IMR-90 (cell line): Measurements from ENCODE around the gene TCHH. TPM values are rescaled to one million over a fixed set of nuclear protein-coding genes. Genes with fewer than 3 reads are reported as not detected.
A peak's percentile ranks its signal among the peaks of the same experiment; 100 is the strongest.

ENCODE experiments used
- ATAC-seq: fragments of 200-7000 bp; cut with Tn5 transposase; 2 replicates; pipeline ENCODE4 v1.9.1; 2020; ENCODE audit warnings: low read depth, mild to moderate bottlenecking, moderate library complexity
- BruUV-seq: library from RNA; stranded (reverse); fragments of 400-500 nt; replicated peaks from 2 replicates; lab custom pipeline; 2021; lab: Mats Ljungman, UMichigan
- CTCF ChIA-PET: fragments of 300-600 bp; formaldehyde crosslinking; extraction: SDS; loops from one replicate; lab custom pipeline; 2021; ENCODE audit warnings: antibody characterized with exemption; lab: Yijun Ruan, JAX
- POLR2A ChIA-PET: fragments of 300-600 bp; sonication (Branson Sonifier 250); formaldehyde crosslinking; loops from one replicate; lab custom pipeline; 2022; ENCODE audit warnings: antibody characterized with exemption; ENCODE audit not compliant: unreplicated experiment; lab: Charles Lee
- DNase-seq: peaks from one replicate; pipeline ENCODE4 v3.0.0; 2013
- H2AFZ ChIP-seq: replicated peaks from 2 replicates; pipeline ENCODE3; 2013; ENCODE audit warnings: low read length, mild to moderate bottlenecking; ENCODE audit not compliant: poor library complexity
- H2AK5ac ChIP-seq: 2 replicates; pipeline ENCODE4 v1.6.1; 2013; ENCODE audit warnings: low read depth, low read length, inconsistent platforms
- H2AK9ac ChIP-seq: replicated peaks from 2 replicates; pipeline ENCODE3; 2013; ENCODE audit warnings: mild to moderate bottlenecking, low read depth, low read length, moderate library complexity; ENCODE audit not compliant: poor library complexity
- H2BK120ac ChIP-seq: 2 replicates; pipeline ENCODE4 v1.6.1; 2013; ENCODE audit warnings: low read depth, low read length, inconsistent platforms
- H2BK15ac ChIP-seq: 3 replicates; pipeline ENCODE4 v1.6.1; 2013; ENCODE audit warnings: low read depth, low read length, inconsistent platforms
- H2BK20ac ChIP-seq: 2 replicates; pipeline ENCODE4 v1.6.1; 2013; ENCODE audit warnings: low read depth, mild to moderate bottlenecking, inconsistent platforms, low read length, moderate library complexity
- H2BK5ac ChIP-seq: 2 replicates; pipeline ENCODE4 v1.6.1; 2013; ENCODE audit warnings: mild to moderate bottlenecking, low read depth, low read length, inconsistent platforms; ENCODE audit not compliant: poor library complexity, severe bottlenecking
- H3K14ac ChIP-seq: replicated peaks from 2 replicates; pipeline ENCODE4 v1.6.1; 2013; ENCODE audit warnings: low read depth, low read length, inconsistent platforms
- H3K18ac ChIP-seq: 2 replicates; pipeline ENCODE4 v1.6.1; 2013; ENCODE audit warnings: low read depth, low read length, control low read depth
- H3K23ac ChIP-seq: 2 replicates; pipeline ENCODE4 v1.6.1; 2013; ENCODE audit warnings: low read depth, low read length, inconsistent platforms
- H3K27ac ChIP-seq: 2 replicates; pipeline ENCODE4 v1.5.1; 2013; ENCODE audit warnings: mild to moderate bottlenecking, control low read depth, low read length; ENCODE audit not compliant: insufficient read depth
- H3K27me3 ChIP-seq: 2 replicates; pipeline ENCODE4 v1.6.1; 2013; ENCODE audit warnings: low read length; ENCODE audit not compliant: control insufficient read depth, insufficient read depth
- H3K36me3 ChIP-seq: 2 replicates; pipeline ENCODE4 v1.6.1; 2013; ENCODE audit warnings: low read length, mixed read lengths; ENCODE audit not compliant: control insufficient read depth, insufficient read depth
- H3K4ac ChIP-seq: 2 replicates; pipeline ENCODE4 v1.6.1; 2013; ENCODE audit warnings: low read depth, low read length, inconsistent platforms
- H3K4me1 ChIP-seq: 2 replicates; pipeline ENCODE4 v1.6.1; 2013; ENCODE audit warnings: low read length, mixed read lengths; ENCODE audit not compliant: control insufficient read depth, insufficient read depth
- H3K4me2 ChIP-seq: 2 replicates; pipeline ENCODE4 v1.6.1; 2013; ENCODE audit warnings: low read depth, mild to moderate bottlenecking, control low read depth, low read length, moderate library complexity
- H3K4me3 ChIP-seq: 2 replicates; pipeline ENCODE4 v1.5.1; 2013; ENCODE audit warnings: low read depth, mild to moderate bottlenecking, control low read depth, low read length, moderate library complexity; ENCODE audit not compliant: insufficient read depth
- H3K56ac ChIP-seq: 2 replicates; pipeline ENCODE4 v1.6.1; 2013; ENCODE audit warnings: low read length, inconsistent platforms; ENCODE audit not compliant: insufficient read depth; ENCODE audit errors: extremely low read depth
- H3K79me1 ChIP-seq, 2 experiments: 2 replicates each; pipeline ENCODE4 v1.6.1; 2013; ENCODE audit warnings: low read length in 2 of 2, inconsistent platforms in 1 of 2, low read depth in 1 of 2
- H3K9ac ChIP-seq: 2 replicates; pipeline ENCODE4 v1.6.1; 2013; ENCODE audit warnings: low read depth, low read length, control low read depth
- H3K9me1 ChIP-seq: 2 replicates; pipeline ENCODE4 v1.6.1; 2013; ENCODE audit warnings: low read length, inconsistent platforms; ENCODE audit not compliant: insufficient read depth
- H3K9me3 ChIP-seq: 2 replicates; pipeline ENCODE4 v1.6.1; 2013; ENCODE audit warnings: low read length; ENCODE audit not compliant: control insufficient read depth, insufficient read depth
- H4K20me1 ChIP-seq: 2 replicates; pipeline ENCODE4 v1.6.1; 2013; ENCODE audit warnings: low read length, inconsistent platforms; ENCODE audit not compliant: insufficient read depth
- H4K5ac ChIP-seq: 2 replicates; pipeline ENCODE4 v1.6.1; 2013; ENCODE audit warnings: mild to moderate bottlenecking, low read depth, low read length, control low read depth
- H4K8ac ChIP-seq, 2 experiments: 2 replicates each; pipeline ENCODE4 v1.6.1; 2013; ENCODE audit warnings: low read depth in 2 of 2, low read length in 2 of 2, control low read depth in 1 of 2, inconsistent platforms in 1 of 2
- H4K91ac ChIP-seq: 2 replicates; pipeline ENCODE4 v1.6.1; 2013; ENCODE audit warnings: low read depth, low read length, inconsistent platforms; ENCODE audit not compliant: insufficient read depth
- FOS ChIP-seq: fragments of 150-350 bp; IDR thresholded peaks from 2 replicates; pipeline ENCODE4 v1.6.1; 2016; ENCODE audit warnings: low read depth, low read length
- WGBS, 2 experiments: methylation state at CpG; one replicate each; pipeline versions ENCODE4 v1.1.5 to v1.1.7; 2013; ENCODE audit warnings: missing lambda C conversion rate in 2 of 2; ENCODE audit not compliant: insufficient read length in 1 of 2; ENCODE audit errors: extremely low coverage in 2 of 2; 5-methylcytosine and 5-hydroxymethylcytosine counted together
- dilution Hi-C: fragments of 300-500 bp; cut with HindIII; formaldehyde crosslinking; loops from one replicate; pipeline ENCODE4 v1.14.3; 2018; ENCODE audit warnings: low sequenced_read_pairs; ENCODE audit not compliant: unreplicated experiment
- in situ Hi-C: fragments of 300-500 bp; cut with MboI; formaldehyde crosslinking; loops from 3 replicates; pipeline ENCODE4 v1.14.3; 2019; ENCODE audit warnings: low sequenced_read_pairs, inconsistent platforms, mixed read lengths
- intact Hi-C: fragments of 100-400 bp; cut with micrococcal nuclease; formaldehyde crosslinking; loops from 2 replicates; pipeline ENCODE4 v1.10.0; 2022
- polyA plus RNA-seq, 3 experiments: library from polyadenylated mRNA; depleted of rRNA; stranded (reverse); fragments of >200 nt; gene quantifications; 2 replicates each; pipeline ENCODE4 v1.2.3, GENCODE V29; 2012; ENCODE audit warnings: low replicate concordance in 1 of 3
- total RNA-seq: library from RNA; depleted of rRNA; stranded (reverse); fragments of >200 nt; gene quantifications from 2 replicates; pipeline ENCODE4 v1.2.3, GENCODE V29; 2012

Gene TCHH
- total and polyA plus RNA-seq, 2 of the 4 experiments (the other 2 are of a cell fraction): not detected

- no peaks in the 10 kb centered on the region for H3K36me3 ChIP-seq
- H2BK120ac ChIP-seq: no peak overlapping the region
- H3K9me3 ChIP-seq: peaks cover 21% of the 10 kb centered on the region
- dilution Hi-C loops: no loop called here
- peak overlapping the region; percentile 62 for H3K4me2 ChIP-seq
- H3K23ac ChIP-seq: no peak overlapping the region
- no peaks in the 10 kb centered on the region for H3K79me1 ChIP-seq
- peak overlapping the region; percentile 19; the same call in 1 of the 2 replicates for H3K4me3 ChIP-seq
- no peak overlapping the region for H2AFZ ChIP-seq
- H3K4ac ChIP-seq: no peak overlapping the region
- BruUV-seq: no TSS peak
- no peak overlapping the region for H2BK20ac ChIP-seq
- no peak overlapping the region for H3K9ac ChIP-seq
- H3K27me3 ChIP-seq: peaks cover 61% of the 10 kb centered on the region
- no peaks in the 10 kb centered on the region; the same call in 1 of the 2 replicates for H4K20me1 ChIP-seq
- H4K5ac ChIP-seq: no peak overlapping the region
- CTCF ChIA-PET: interaction anchor here (1.2 kb wide), 1 partner anchor 22 kb away, joined by 3 read pairs; no protein-coding TSS in a partner anchor
- no peak overlapping the region for H3K56ac ChIP-seq
- no peak overlapping the region for H3K27ac ChIP-seq
- intact Hi-C loops: no loop called here
- no peak overlapping the region for H4K8ac ChIP-seq
- H2BK5ac ChIP-seq: no peak overlapping the region
- no peak overlapping the region for H4K91ac ChIP-seq
- no peaks in the 10 kb centered on the region for H3K9me1 ChIP-seq
- POLR2A ChIA-PET: no interaction called here
- 10% methylated on average over 29 of the region's 31 CpGs; no CpG with 5 or more reads in 1 of the 2 experiments for WGBS, 2 experiments
- peaks cover 3% of the 10 kb centered on the region; the same call in 1 of the 2 replicates for H3K4me1 ChIP-seq
- no peak overlapping the region for H3K14ac ChIP-seq
- no peak overlapping the region for H2BK15ac ChIP-seq
- DNase-seq (peak; percentile 6), ATAC-seq (no peak)
- H3K18ac ChIP-seq: no peak overlapping the region
- H2AK5ac ChIP-seq: no peak overlapping the region
- H2AK9ac ChIP-seq: no peak overlapping the region
- TF ChIP-seq FOS: no peak
- in situ Hi-C loops: no loop called here
Measured at GRCh38 chr1:152109231-152109997, 5.8 kb downstream of the TCHH start.
